WI38 (cell line): ENCODE results near the gene CCDC85A.

ENCODE experiments used
- H3K4me3 ChIP-seq: 2 replicates; pipeline ENCODE4 v1.5.1; 2011; ENCODE audit warnings: low read depth, mild to moderate bottlenecking, control low read depth, low read length
- TF ChIP-seq, protein P1 (sequence below): IDR thresholded peaks from 2 replicates; pipeline ENCODE4 v1.5.1; 2012; ENCODE audit warnings: low read depth, mild to moderate bottlenecking, control low read depth, low read length

Gene CCDC85A

DNA sequence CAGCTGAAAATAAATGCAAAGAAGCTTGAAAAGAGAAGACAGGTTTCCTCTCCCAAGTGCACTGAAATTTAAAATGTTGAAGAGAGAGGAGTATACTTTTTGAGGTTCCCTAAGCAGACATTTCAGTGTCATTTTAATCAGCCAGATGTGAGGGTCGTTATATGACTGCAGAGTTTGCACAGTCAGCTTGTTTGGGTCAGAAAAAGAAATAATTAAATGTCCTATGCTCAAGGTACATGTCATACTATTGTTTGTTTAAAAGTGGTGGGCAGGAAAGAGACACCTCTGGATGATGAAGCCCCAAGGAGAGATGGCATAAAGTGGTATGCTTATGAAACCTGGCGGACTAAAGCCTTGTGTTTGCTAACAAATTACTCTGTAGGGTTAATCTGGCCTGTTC is 55.2 kb downstream of the CCDC85A start:
- TF ChIP-seq, protein P1, sequence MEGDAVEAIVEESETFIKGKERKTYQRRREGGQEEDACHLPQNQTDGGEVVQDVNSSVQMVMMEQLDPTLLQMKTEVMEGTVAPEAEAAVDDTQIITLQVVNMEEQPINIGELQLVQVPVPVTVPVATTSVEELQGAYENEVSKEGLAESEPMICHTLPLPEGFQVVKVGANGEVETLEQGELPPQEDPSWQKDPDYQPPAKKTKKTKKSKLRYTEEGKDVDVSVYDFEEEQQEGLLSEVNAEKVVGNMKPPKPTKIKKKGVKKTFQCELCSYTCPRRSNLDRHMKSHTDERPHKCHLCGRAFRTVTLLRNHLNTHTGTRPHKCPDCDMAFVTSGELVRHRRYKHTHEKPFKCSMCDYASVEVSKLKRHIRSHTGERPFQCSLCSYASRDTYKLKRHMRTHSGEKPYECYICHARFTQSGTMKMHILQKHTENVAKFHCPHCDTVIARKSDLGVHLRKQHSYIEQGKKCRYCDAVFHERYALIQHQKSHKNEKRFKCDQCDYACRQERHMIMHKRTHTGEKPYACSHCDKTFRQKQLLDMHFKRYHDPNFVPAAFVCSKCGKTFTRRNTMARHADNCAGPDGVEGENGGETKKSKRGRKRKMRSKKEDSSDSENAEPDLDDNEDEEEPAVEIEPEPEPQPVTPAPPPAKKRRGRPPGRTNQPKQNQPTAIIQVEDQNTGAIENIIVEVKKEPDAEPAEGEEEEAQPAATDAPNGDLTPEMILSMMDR: no peak
- no peak overlapping the region for H3K4me3 ChIP-seq

DNA sequence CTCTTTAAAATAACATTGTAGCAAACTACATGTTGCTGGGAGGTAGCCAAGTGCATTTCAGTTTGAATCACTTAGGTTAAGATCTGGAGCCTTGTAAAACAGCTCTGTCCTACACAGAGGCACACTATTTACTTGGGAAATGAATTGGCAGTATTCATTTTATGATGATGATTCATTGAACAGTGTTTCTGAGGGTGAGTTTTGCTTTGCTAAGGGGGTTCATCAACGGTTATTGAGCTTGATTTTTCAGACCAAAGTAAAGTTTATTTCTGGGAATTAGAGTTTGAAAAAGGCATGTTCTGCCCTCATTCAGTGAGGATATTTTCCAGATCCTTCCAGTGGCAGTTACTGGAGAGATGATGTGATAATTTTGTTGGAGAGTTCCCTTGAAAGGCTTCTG is 55.6 kb downstream of the CCDC85A start:
- H3K4me3 ChIP-seq: no peak overlapping the region
- TF ChIP-seq, protein P1: no peak

DNA sequence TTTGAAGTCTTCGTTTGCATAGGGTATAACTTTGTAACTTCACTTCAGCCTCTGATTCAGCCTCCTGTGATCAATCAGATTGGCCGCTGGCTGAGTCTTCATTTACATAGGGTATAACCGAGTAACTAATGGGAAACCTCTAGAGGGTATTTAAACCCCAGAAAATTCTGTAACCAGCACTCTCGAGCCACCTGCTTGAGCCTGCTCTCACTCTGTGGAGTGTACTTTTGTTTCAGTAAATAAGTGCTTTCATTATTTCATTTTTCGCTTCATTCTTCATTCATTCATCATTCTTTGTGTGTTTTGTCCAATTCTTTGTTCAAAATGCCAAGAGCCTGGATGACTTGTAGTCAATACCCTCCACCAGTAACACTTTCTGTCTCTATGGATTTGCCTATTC is 56.4 kb downstream of the CCDC85A start:
- TF ChIP-seq, protein P1: no peak
- H3K4me3 ChIP-seq: no peak overlapping the region

DNA sequence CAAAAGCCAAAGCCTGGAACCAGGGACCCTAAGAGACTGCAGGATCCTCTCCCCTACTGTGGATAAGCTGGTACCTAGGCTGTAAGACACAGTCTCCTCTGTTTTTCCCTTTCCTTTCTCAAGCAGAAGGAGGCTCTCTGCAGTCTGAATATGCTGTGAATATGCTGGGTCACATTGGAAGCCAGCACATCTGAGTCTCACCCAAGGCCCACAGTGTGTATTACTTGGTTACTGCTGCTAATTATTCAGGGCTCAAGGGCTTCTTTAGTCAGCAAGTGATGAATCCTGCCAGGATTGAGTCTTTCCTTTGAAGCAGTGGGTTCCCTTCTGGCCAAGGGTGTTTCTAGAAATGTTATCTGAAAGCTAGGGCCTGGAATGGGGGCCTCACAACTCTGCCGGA is 60.7 kb downstream of the CCDC85A start:
- TF ChIP-seq, protein P1: no peak
- H3K4me3 ChIP-seq: no peak overlapping the region

DNA sequence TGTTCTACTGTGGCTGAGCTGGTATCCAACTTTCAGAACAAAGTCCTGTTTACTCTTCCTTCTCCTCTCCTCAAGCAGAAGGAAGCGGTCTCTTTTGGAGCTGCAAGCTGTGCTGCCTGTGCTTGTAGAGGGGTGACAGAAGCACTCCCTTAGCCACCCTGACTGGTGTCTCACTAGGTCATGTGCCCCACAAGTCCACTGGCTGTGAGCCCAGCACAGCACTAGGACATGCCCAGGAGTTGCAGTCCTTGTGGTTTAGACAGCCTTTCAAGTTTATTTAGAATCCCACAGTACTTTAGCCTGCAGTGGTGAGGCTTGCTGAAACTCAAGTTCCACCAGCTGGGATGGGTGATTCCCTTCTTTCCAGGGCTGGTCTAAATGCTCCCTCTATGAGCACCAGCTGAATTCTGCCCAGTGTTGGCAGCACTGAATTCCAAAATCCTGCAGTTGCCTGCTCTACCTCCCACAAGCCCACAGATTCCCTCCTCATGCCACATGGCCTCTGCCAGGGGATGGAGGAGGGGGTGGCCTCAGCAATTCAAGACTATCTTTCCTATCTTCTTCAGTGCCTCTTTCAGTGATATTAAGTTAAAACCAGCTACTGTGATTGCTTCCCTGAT is 61.2 kb downstream of the CCDC85A start:
- no peak overlapping the region for H3K4me3 ChIP-seq
- TF ChIP-seq, protein P1: no peak

DNA sequence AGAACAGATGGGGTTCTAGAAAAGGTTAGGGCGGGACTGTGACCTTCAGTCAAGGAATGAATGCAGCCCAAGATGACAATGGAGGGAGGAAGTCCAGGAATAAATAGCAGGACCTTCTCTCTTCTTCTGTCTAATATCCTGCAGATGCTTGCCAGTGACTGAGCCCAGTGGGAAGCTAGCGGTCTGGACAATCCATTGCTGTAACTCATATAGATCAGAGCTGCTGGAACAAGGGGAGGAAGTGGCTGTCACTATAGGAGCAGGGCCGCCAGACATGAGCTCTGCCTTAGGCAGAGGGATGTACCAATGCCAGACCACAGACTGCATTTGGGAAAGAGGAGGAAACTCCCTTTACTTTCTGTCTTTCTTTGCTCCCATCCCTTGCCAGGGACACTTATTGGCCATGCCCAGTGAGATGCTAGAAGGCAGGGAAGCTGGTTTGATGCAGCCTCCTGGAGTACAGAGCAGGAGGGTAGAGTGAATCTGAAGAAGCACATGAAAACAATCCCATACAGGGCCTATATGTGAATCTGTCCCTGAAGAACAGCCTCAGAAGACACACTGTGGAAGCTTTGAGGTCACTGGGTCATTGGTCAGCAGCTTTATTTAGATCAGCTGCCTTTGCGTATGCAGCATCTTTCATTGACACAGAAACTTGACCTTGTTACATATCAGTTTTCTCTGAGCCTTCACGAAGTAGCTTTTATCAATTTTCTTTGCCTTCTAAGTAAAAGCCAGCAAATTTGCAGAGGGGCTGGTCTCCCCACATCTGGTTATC is 65.4 kb downstream of the CCDC85A start:
- H3K4me3 ChIP-seq: no peak overlapping the region
- TF ChIP-seq, protein P1: no peak

DNA sequence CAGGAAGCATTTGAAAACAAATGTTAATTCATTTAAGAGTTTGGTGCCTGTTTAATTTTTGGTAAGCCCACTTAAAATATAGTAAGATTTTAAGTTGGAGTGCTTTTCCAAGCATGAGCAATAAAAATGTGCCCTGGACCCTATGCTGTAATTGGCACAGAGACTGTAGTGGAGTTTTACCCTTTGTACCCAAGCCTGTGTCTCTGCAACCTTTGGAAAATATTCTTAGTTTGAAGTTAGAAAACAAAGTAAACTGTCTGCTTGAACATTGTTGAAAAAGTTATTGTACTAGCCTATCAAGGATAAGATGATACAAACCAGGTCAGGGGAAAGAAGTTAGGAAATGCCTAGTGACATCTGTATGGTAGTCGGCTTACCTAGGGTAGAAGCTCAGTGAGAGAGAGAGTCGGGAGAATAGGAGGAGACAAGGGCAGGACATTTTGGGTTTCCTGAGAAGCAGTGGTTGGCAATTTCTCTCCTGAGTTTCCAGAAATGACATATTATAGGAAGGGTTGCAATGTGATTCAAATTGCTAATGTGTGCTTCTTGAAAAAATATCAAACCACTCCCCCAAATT is 66.5 kb downstream of the CCDC85A start:
- H3K4me3 ChIP-seq: no peak overlapping the region
- TF ChIP-seq, protein P1: no peak
